ENCODE results near the gene KMT2A.

The KMT2A gene

DNA sequence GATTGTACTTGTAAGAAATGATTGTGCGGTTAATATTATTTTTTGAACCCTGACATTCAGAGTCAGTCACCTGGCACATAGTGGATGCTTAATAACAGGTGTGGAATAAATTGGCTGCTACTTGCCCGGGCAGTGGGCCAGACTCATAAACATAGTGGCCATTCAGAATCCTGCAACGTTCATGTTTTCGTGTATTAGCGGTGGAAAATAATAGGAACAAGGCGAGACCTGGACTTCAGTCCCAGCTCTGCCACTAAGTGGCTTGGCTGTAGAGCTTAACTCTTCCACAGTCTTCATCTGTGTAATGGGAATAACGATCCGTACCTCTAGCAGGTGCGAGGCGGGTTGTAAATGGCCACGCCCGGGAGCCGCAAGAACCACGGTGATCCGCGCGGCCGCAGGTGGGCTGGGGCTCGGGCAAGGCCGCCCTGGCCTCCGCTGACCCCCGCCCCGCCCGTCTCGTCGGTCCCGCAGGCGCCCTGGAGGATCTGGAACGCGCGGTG is 93.9 kb downstream of the KMT2A start:
- DNase-seq (ENCODE audit: low spot score) = peak; percentile 22
- TF ChIP-seq, protein P1, sequence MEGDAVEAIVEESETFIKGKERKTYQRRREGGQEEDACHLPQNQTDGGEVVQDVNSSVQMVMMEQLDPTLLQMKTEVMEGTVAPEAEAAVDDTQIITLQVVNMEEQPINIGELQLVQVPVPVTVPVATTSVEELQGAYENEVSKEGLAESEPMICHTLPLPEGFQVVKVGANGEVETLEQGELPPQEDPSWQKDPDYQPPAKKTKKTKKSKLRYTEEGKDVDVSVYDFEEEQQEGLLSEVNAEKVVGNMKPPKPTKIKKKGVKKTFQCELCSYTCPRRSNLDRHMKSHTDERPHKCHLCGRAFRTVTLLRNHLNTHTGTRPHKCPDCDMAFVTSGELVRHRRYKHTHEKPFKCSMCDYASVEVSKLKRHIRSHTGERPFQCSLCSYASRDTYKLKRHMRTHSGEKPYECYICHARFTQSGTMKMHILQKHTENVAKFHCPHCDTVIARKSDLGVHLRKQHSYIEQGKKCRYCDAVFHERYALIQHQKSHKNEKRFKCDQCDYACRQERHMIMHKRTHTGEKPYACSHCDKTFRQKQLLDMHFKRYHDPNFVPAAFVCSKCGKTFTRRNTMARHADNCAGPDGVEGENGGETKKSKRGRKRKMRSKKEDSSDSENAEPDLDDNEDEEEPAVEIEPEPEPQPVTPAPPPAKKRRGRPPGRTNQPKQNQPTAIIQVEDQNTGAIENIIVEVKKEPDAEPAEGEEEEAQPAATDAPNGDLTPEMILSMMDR (conservative IDR thresholded peaks at IDR 0.05; ENCODE audit: low read depth) = no peak
- CTCF ChIA-PET = interaction anchor here (0.6 to 0.7 kb wide), 2 partner anchors 14 to 52 kb away, joined by 3 read pairs; no protein-coding TSS in a partner anchor
- POLR2A ChIA-PET (ENCODE audit: low non-redundant PET) = no interaction called here
- peak overlapping the region; percentile 65 for H3K27ac ChIP-seq

DNA sequence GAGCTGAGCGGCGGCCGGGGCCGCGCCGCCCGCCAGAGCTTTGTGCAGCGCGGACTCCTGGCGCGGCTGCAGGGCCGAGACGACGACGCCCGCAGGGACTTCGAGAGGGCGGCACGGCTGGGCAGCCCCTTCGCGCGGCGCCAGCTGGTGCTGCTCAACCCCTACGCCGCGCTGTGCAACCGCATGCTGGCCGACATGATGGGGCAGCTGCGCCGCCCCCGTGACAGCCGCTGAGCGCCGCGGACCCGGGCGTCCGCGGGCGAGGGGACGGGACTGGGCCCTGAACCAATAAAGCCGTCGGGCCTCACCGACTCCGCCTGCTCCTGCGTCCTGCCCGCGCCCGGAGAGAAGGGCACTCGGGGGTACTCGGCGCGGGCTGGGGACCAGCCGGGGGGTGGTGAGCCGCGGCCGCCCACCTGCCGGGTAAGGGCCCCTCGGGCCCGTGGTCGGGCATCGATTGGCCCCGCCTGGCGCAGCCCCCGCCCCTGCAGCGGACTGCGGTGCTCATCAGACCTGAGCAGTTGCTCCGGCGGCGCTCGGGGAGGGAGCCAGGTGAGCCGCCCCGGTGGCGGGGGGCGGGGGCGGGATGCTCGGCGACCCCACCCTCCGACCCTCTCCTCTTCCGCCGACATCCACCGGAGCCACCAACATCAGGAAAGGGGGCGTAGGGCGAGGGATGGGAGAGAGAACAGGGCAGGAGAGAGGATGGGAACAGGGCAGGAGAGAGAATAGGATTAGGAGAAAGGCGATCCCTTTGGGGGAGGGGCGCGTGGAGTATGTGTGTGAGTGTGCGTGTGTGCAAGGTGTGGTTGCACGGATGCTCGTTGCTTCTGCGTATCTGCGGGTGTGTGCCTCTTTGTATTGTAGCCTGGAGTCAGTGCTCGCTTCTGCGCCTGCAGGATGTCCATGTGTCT is 94.6 kb downstream of the KMT2A start, which contains the start of gene TMEM25:
TSS of gene TMEM25 (plus strand) at position 510 of the 914 bp plus-strand sequence. CDS start 610 bp downstream, outside the sequence.
- TF ChIP-seq, protein P1 (conservative IDR thresholded peaks at IDR 0.05; ENCODE audit: low read depth) = no peak
- CTCF ChIA-PET = interaction anchor here (0.7 kb wide), 1 partner anchor 13 kb away, joined by 3 read pairs; no protein-coding TSS in a partner anchor
- peak within 1 kb of the TSS; percentile 65 for H3K27ac ChIP-seq
- POLR2A ChIA-PET (ENCODE audit: low non-redundant PET) = interaction anchor here (0.5 kb wide), 1 partner anchor 280 kb away, joined by 6 read pairs; no protein-coding TSS in a partner anchor
- peak; percentile 75 for DNase-seq (ENCODE audit: low spot score)

DNA sequence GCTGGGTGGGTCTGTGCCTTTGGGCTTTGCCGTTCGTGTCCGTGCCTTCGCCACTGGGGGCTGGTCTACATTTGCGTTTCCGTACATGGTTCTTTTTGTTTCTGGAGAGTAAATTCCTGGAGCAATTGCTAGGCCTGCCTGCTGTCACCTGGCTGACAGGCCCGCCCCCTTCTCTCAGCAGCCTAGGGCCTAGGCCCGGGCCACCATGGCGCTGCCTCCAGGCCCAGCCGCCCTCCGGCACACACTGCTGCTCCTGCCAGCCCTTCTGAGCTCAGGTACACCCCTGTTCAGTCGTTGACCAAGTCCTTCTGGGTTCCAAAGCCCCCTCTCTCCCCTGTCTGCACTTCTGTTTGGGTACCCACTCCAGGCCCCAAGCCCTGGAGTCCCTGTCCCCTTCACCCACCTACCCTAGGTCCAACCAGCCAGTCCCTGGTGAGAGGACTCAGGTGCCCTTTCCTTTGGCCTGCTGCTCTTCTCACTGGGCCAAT is 95.3 kb downstream of the KMT2A start:
- TF ChIP-seq, protein P1 (conservative IDR thresholded peaks at IDR 0.05; ENCODE audit: low read depth) = no peak
- ChIA-PET CTCF (no interaction called here), POLR2A (ENCODE audit: low non-redundant PET) (no interaction called here)
- H3K27ac ChIP-seq = peak overlapping the region; percentile 65
- peak; percentile 22 for DNase-seq (ENCODE audit: low spot score)

DNA sequence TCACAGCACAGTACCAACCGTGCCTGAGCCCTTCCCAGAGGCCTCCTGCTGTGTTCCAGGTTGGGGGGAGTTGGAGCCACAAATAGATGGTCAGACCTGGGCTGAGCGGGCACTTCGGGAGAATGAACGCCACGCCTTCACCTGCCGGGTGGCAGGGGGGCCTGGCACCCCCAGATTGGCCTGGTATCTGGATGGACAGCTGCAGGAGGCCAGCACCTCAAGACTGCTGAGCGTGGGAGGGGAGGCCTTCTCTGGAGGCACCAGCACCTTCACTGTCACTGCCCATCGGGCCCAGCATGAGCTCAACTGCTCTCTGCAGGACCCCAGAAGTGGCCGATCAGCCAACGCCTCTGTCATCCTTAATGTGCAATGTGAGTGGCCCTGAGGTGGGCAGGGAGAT is 95.8 kb downstream of the KMT2A start:
- POLR2A ChIA-PET (ENCODE audit: low non-redundant PET) = no interaction called here
- peak overlapping the region; percentile 65 for H3K27ac ChIP-seq
- CTCF ChIA-PET = interaction anchor here (0.5 kb wide), 1 partner anchor 742 kb away, joined by 5 read pairs; no protein-coding TSS in a partner anchor

DNA sequence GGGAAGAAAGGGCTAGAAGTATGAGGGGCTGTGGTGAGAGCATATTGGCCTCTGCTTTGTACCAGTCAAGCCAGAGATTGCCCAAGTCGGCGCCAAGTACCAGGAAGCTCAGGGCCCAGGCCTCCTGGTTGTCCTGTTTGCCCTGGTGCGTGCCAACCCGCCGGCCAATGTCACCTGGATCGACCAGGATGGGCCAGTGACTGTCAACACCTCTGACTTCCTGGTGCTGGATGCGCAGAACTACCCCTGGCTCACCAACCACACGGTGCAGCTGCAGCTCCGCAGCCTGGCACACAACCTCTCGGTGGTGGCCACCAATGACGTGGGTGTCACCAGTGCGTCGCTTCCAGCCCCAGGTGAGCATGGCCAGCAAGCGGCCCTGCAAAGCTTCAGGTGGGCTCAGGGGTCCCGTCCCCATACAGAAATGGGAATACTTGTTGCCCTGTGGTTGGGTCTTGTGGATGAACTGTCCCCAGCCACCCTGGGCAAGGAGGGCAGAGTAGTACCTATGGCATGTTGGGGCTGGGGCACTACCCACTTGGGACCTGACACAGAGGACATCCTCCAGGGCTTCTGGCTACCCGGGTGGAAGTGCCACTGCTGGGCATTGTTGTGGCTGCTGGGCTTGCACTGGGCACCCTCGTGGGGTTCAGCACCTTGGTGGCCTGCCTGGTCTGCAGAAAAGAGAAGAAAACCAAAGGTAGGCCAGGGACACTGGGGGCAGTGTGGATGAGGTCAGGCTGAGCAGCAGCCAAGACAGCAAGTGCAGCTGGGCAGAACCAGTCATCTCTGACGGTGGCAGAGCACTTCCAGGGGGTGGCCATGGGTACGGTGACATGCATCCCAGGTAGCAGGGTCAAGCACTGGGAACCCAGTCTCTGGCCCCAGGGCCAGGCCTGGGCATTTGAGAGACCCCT is 96.8 kb downstream of the KMT2A start:
- CTCF ChIA-PET = interaction anchor here (0.5 to 0.7 kb wide), 2 partner anchors 146 to 741 kb away, joined by 3 to 5 read pairs; no protein-coding TSS in a partner anchor
- DNase-seq (ENCODE audit: low spot score) = no peak
- TF ChIP-seq, protein P1 (conservative IDR thresholded peaks at IDR 0.05; ENCODE audit: low read depth) = no peak
- POLR2A ChIA-PET (ENCODE audit: low non-redundant PET) = interaction anchor here (0.5 kb wide), 1 partner anchor 106 kb away, joined by 3 read pairs; no protein-coding TSS in a partner anchor
- 0 out of 2 replicates have a peak overlapping the region, but pooled peaks have one; percentile 65 for H3K27ac ChIP-seq

More for the DNA sequence above, 95.8 kb downstream of the KMT2A start:
- no peak for DNase-seq (ENCODE audit: low spot score)
- TF ChIP-seq, protein P1 (conservative IDR thresholded peaks at IDR 0.05; ENCODE audit: low read depth) = no peak
